ENCODE results near the gene KIF12.
"Not testable (repeated sequence)": the region's sequence is repeated elsewhere in the genome, so short reads cannot be mapped to it uniquely, and the experiment has no call there.

Gene KIF12

DNA sequence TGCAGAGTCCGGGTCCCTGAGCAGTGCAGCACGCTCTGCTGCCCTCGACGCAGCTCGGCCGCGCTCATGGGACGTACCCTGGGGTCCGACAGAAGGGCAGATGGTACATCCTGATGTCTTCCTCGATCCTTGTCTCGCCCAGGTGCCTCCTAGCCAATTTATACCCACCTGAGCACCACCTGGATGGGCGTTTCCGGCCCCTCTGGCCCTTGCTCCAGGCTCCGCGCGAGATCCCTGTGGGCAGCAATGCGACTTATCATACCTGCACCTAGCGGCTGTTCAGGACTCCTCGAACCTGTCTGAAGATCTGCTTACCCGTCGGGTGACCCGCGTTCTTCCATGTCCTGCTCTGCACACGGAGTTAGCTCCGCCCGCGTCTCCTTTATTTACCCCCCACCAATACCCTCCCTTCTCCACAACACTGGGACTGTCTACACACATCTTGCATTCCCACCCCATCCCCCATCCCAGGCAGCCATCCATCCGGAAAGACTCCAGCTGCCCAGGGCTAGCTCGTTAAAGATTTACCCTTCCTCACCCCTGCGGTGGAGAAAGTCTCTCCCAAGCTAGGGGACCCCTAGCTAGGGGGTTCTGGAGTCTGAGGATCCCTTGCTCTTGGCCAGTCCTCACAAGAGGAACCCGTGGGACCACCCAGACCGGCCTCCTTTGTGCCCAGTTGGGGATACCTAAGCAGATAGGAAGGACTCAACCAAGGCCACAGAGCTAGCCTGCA lies at the start of gene KIF12:
KIF12 (minus strand) TSS at position 357 of the 733 bp plus-strand sequence; CDS start at position 341, 16 bp downstream.
- DNase-seq = peak; percentile 92

- no peak for DNase-seq
Observed at GRCh38 chr9:114146735-114147134, 47.6 kb upstream of the KIF12 start.

DNA sequence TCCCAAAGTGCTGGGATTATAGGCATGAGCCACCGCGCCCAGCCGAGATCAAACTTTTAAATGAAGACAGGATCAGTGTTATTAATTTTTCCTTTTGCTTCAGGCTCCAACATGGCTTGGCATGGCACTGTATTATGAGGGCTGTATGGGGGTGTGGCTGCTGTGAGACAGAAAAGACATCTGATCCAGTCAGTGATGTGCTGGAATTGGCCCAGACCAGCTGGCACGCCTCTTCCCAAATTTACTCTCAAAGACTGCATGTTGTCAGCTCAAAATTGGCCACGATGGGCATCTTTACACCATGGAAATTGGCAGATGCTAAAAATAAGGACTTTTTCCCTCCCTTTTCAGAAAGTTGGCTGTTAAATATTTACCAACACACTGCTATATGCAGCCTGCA lies 44.1 kb upstream of the KIF12 start:
- no peak for DNase-seq

- no peak for DNase-seq
Observed at GRCh38 chr9:114141553-114142402, 42.7 kb upstream of the KIF12 start.

- no peak for DNase-seq
Observed at GRCh38 chr9:114140850-114141249, 41.8 kb upstream of the KIF12 start.

- no peak for DNase-seq
Observed at GRCh38 chr9:114140401-114140800, 41.3 kb upstream of the KIF12 start.

- DNase-seq = no peak
Observed at GRCh38 chr9:114139071-114139470, 40.0 kb upstream of the KIF12 start.

GRCh38 chr9:114138552-114138971 lies 39.5 kb upstream of the KIF12 start:
- DNase-seq = no peak

DNA sequence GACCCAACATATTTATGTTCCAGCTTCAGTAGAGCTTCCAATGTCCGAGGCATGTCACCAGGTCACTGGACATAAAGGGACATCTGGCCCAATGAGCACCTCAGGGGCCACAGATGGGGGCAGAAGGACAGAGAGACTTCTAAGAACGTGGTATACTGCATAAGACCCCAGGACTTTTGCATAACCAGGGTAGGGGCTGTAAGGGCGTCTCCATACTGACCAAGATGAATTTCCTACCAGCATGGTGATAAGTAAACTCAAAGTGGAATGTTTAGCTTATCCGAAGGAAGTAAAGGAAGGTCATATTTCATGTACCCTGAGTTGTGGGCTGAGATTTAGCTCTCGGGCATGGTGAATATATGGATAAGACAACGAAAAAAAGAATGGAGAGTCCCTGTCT lies 38.7 kb upstream of the KIF12 start:
- no peak for DNase-seq

- DNase-seq = no peak
Observed at GRCh38 chr9:114134827-114135396, 35.8 kb upstream of the KIF12 start.

DNA sequence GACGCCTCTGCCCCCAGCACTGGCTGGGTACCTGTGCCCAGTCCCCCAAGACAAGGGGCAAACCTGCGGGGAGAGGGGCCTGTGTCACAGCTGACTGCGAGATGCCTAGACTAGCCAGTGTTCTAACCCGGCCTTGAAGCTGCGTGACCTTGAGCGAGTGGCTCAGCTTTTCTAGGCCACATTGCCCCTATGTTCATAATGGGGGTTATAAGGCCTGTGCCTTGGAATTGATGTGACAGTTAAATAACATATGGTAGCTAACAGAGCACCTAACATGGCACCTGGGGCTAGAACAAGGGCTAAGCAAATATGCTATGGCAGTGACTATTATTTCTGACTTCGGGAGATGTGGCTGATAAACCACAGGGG lies 33.4 kb upstream of the KIF12 start:
- DNase-seq = no peak

GRCh38 chr9:114131808-114132549 lies 32.9 kb upstream of the KIF12 start:
- DNase-seq = no peak

GRCh38 chr9:114130624-114131277 lies 31.7 kb upstream of the KIF12 start:
- DNase-seq = no peak

DNA sequence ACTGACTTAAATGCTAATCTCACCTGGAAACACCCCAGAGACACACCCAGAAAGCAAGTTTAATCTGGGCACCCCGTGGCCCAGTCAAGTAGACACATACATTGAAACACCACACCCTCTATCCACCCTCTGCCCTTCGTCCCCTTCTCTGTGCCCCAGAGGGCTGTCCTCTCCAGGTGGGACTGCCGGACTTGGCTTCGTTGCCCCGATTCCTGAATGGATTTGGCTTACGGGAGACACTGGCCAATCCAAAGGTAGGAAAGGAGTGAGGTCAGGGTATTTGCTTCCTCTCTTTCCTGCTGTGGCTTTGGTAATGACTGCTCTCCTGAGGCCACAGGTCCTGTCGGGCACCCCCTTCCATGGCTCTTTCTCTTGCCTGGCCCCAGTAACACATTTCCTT lies 31.0 kb upstream of the KIF12 start:
- no peak for DNase-seq

DNA sequence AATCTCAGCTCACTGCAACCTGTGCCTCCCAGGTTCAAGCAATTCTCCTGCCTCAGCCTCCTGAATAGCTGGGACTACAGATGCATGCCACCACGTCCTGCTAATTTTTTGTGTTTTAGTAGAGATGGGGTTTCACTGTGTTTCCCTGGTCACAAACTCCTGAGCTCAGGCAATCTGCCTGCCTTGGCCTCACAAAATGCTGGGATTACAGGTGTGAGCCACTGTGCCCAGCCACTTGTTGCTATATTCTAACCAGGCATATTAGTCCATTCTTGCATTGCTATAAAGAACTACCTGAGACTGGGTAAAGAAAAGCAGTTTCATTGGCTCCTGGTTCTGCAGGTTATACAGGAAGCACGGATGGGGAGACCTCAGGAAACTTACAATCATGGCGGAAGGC lies 29.7 kb upstream of the KIF12 start:
- not testable (repeated sequence) for DNase-seq

DNA sequence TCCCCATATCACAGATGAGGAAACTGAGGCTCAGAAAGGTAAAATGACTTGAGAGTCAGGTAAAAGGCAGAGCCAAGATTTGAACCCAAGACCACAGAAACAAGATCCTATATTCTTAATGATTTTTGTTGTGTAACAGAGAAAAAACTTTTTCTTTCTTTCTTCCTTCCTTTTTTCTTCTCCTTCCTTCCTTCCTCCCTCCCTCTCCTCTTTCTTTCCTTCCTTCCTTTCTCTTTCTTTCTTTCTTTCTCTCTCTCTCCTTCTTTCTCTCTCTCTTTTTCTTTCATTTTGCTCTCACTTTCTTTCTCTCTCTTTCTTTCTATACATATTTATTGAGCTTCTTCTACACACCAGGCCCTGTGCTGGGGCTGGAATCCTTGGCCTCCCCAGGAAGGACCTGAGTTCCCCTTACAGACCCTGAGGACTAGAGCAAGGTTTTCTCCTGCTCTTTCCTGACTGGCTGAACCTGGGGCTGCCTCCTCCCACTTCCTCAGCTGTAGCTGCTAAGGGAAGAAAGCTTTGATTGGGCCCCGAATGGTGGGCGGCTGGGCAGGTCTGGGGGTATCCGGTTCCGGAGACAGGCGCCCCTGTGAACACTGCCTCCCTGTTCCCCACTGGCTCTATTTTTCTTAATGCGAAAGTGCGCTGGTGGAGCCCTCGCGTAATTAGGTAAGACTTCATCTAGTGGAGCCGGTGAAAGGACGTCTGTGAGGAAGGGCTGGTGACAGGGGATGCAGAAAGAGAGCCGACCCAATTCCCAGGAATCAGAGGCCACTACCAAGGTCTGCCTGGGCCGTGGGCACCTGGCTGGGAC lies 27.4 kb upstream of the KIF12 start:
- DNase-seq = no peak

DNA sequence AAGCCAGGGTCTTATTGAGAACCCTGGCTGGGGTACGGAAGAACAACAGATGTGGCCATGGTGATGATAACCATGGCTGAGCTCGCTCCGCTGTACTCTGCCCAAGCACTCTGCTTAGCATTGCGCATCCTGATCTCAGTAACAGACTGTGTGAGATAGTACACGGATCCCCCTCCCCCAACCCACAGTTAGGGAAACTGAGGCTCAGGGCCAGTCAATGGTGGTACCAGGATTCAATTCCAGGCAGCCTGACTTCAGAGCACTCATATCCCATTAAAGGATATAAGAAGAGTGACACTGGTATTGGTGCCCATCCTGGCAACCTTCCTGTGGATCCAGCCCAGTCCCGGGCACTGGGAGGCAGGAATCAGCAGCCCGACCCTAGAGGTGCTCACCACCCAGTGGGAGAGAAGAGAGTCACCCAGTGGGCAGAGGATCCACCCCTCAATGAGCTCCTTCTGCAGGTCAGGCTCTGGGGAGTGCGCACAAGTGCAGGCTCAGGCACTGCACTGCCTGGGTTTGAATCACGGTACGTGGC lies 26.5 kb upstream of the KIF12 start:
- no peak for DNase-seq

DNA sequence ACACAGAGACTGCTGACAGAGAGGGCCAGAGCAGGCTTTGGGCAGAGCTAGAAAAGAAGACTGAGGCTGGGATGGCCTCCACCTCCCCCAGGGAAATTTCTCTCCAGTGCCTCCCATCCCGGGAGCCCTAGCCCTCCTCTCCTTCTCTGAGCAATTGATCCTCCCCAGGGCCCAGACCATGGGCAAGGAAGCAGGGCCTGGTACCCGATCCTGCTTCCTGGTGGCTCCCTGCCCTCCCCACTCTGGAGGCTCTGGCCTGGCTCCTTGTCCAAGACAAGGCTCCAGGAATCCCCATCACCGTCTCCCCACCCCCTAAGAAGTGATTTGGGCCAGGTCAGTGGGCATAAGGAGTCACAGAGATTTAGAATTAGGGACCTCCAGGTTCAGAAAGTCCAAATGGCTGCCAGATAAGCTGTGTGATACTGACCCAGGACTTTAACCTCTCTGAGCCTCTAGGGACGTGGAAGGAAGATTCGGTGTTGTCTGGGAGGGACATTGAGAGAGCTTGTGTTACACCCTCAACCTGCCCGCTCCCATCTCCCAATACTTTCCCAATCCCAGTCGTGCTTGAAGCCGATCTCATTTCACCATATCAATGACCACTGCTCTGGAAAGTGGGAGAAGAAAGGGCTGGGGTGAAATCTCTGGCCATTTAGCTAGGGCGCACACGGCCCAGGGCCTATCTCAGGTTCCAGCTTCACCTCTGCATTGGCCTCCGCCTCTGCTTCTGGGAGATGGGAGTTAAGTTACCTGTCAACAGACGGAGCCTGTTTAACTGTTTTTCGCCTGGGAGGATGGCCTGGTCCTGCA lies 25.8 kb upstream of the KIF12 start:
- DNase-seq = no peak

- DNase-seq = no peak
Observed at GRCh38 chr9:114124138-114124537, 25.0 kb upstream of the KIF12 start.

Data from NCI-H1694 (cell line).